Heart left ventricle (tissue), 16 donors: ENCODE measurements around the gene HELZ. TPM values are rescaled to one million over a fixed set of nuclear protein-coding genes. Genes with fewer than 3 reads are reported as not detected.

ENCODE experiments used
- ATAC-seq, 4 donors: fragments of 200-7000 bp; cut with Tn5 transposase; one replicate each; pipeline ENCODE4 v1.9.1; 2020 to 2022; ENCODE audit warnings: moderate library complexity in 4 of 4, mild to moderate bottlenecking in 3 of 4, moderate number of reproducible peaks in 1 of 4
- DNase-seq, 5 donors: peaks; one replicate each; pipeline ENCODE4 v3.0.0-alpha.2; 2020
- H3K27ac ChIP-seq, 12 donors: fragments of 200-600 bp; sonication (generic) in 4 of 12; one replicate each; pipeline versions ENCODE4 v1.5.0 to v1.8.0; 2016 to 2022; ENCODE audit warnings: mild to moderate bottlenecking in 2 of 12
- H3K27me3 ChIP-seq, 9 donors: fragments of 200-600 bp; sonication (generic) in 2 of 9; one replicate each; pipeline versions ENCODE4 v1.5.1 to v1.8.0; 2016 to 2022; ENCODE audit warnings: mild to moderate bottlenecking in 3 of 9
- H3K36me3 ChIP-seq, 9 donors: fragments of 200-600 bp; sonication (generic) in 2 of 9; one replicate each; pipeline versions ENCODE4 v1.5.0 to v1.8.0; 2018 to 2022; ENCODE audit warnings: mild to moderate bottlenecking in 2 of 9
- H3K4me1 ChIP-seq, 12 donors: fragments of 200-600 bp; sonication (generic) in 4 of 12; one replicate each; pipeline versions ENCODE4 v1.5.0 to v1.8.0; 2016 to 2022; ENCODE audit warnings: mild to moderate bottlenecking in 3 of 12
- H3K4me3 ChIP-seq, 12 donors: fragments of 200-600 bp; sonication (generic) in 4 of 12; one replicate each; pipeline versions ENCODE4 v1.5.0 to v1.8.0; 2017 to 2022; ENCODE audit warnings: mild to moderate bottlenecking in 9 of 12, moderate library complexity in 4 of 12
- H3K9me3 ChIP-seq, 12 donors: fragments of 200-600 bp; sonication (generic) in 4 of 12; one replicate each; pipeline versions ENCODE4 v1.5.0 to v1.8.0; 2016 to 2022; ENCODE audit warnings: mild to moderate bottlenecking in 1 of 12
- CTCF ChIP-seq, 12 donors: fragments of 200-600 bp; sonication (generic) in 4 of 12; IDR thresholded peaks; one replicate each; pipeline versions ENCODE4 v1.5.0 to v1.8.0; 2018 to 2022; ENCODE audit warnings: antibody characterized with exemption in 12 of 12, mild to moderate bottlenecking in 5 of 12
- POLR2A ChIP-seq, 2 donors: fragments of 450-650 bp; IDR thresholded peaks; one replicate each; pipeline ENCODE4 v1.6.1; 2017; ENCODE audit warnings: antibody characterized with exemption in 2 of 2, mild to moderate bottlenecking in 2 of 2, moderate library complexity in 2 of 2
- WGBS, 4 donors: extraction: QIAGEN DNeasy Blood & Tissue Kit in 2 of 4; methylation state at CpG; one replicate each; pipeline versions ENCODE4 v1.1.5 to v1.1.7; 2013 to 2018; 5-methylcytosine and 5-hydroxymethylcytosine counted together
- intact Hi-C, 10 donors: fragments of 100-400 bp; cut with DNase I; formaldehyde crosslinking; loops; one replicate each; pipeline versions ENCODE4 v1.11.1 to v1.14.2; 2022
- polyA plus RNA-seq, 2 donors: library from polyadenylated mRNA; stranded (reverse); fragments of 200-250 nt; gene quantifications; one replicate each; pipeline ENCODE4 v1.2.3, GENCODE V29; 2013
- total RNA-seq, 9 donors: library from RNA; depleted of rRNA in 2 of 9; stranded (reverse); fragments of >200 nt in 2 of 9; fragmentation: NEBNext Ultra II Directional in 3 of 9; extraction: Animal tissue kit (Norgen Biotek cat#: 25700) in 3 of 9; gene quantifications; one replicate each; pipeline versions ENCODE4 v1.1.0 to v1.2.4, GENCODE V29; 2016 to 2023
- donor health status: ischemic (EF 13 %, LVEDD 7.1; RV severe dilation, severe dysfunction).
- donor health status: healthy with polysubstance abuse.
- donor health status: DM: no; HTN: yes; CAD: no.
- donor health status: DM: no; HTN: no; CAD: no.
- donor health status: ischemic (EF 25% LVEDD 6.9; RV normal size, moderate dysfunction).
- donor health status: ischemic (EF 25% LVEDD 5.7; RV mildly dilated, moderate dysfunction).
- donor health status: healthy.
- donor health status: DM: yes; HTN: yes; CAD: no.
- donor health status: ischemic (EF 35%, LVEDD 5.7; RV mildly dilated, moderate dysfunction).
- donor health status: nonischemic (EF 11% LVEDD 7.7; RV severe dilation, severe dysfunction).
- donor health status: DM: yes; HTN: yes; CAD: no.
- donor health status: PGD.
- donor health status: ischemic (EF 29% LVEDD 5.4; RV normal size, mild dysfunction).
- donor health status: nonischemic (EF 23%, LVEDD 6.1; RV moderate dilation, normal function).

Gene HELZ
- total and polyA plus RNA-seq, 11 donors = 5.1 to 48.4 (median 30.3) TPM

- Histone ChIP-seq H3K4me1 (peaks cover 0 to 15% (median 2%) of the 10 kb centered on the region in 12 donors), H3K36me3 (peaks cover 0 to 49% (median 23%) of the 10 kb centered on the region in 9 donors), H3K4me3 (no peak overlapping the region), H3K27ac (no peak overlapping the region), H3K27me3 (no peaks in the 10 kb centered on the region), H3K9me3 (no peaks in the 10 kb centered on the region)
- TF ChIP-seq CTCF (IDR thresholded peaks at IDR 0.05) (no peak), POLR2A (IDR thresholded peaks at IDR 0.05) (no peak)
- 63 to 80% (median 73%) methylated on average over 1 of the region's 1 CpG for WGBS, 4 donors
- no peak for DNase-seq
- ATAC-seq = no peak
- intact Hi-C loops = no loop called here
Measured at GRCh38 chr17:67183531-67183930, 61.5 kb downstream of the HELZ start.

- peaks cover 0 to 48% (median 22%) of the 10 kb centered on the region in 9 donors for H3K36me3 ChIP-seq
- H3K4me1 ChIP-seq = peaks cover 0 to 15% (median 2%) of the 10 kb centered on the region in 12 donors
- intact Hi-C loops = no loop called here
- no peak overlapping the region for H3K27ac ChIP-seq
- H3K9me3 ChIP-seq = no peaks in the 10 kb centered on the region
- H3K27me3 ChIP-seq = no peaks in the 10 kb centered on the region
- WGBS, 4 donors = 96 to 99% (median 97%) methylated on average over 3 of the region's 3 CpGs
- H3K4me3 ChIP-seq = no peak overlapping the region
- no peak for ATAC-seq
- DNase-seq = no peak
- TF ChIP-seq POLR2A (IDR thresholded peaks at IDR 0.05) (no peak), CTCF (IDR thresholded peaks at IDR 0.05) (no peak)
Measured at GRCh38 chr17:67181825-67182224, 63.2 kb downstream of the HELZ start.

GRCh38 chr17:67180275-67180674 is 64.7 kb downstream of the HELZ start:
- no peaks in the 10 kb centered on the region for H3K27me3 ChIP-seq
- H3K4me1 ChIP-seq = peaks cover 0 to 15% (median 2%) of the 10 kb centered on the region in 12 donors
- no peak overlapping the region for H3K4me3 ChIP-seq
- ATAC-seq (no peak), DNase-seq (no peak)
- TF ChIP-seq POLR2A (IDR thresholded peaks at IDR 0.05) (no peak), CTCF (IDR thresholded peaks at IDR 0.05) (no peak)
- intact Hi-C loops = no loop called here
- H3K27ac ChIP-seq = no peak overlapping the region
- H3K36me3 ChIP-seq = peaks cover 0 to 60% (median 34%) of the 10 kb centered on the region in 9 donors
- H3K9me3 ChIP-seq = no peaks in the 10 kb centered on the region
- whole genome bisulfite sequencing, 4 donors = 91 to 93% (median 92%) methylated on average over 5 of the region's 5 CpGs

GRCh38 chr17:67178555-67178954 is 66.4 kb downstream of the HELZ start:
- peaks cover 0 to 71% (median 50%) of the 10 kb centered on the region in 9 donors for H3K36me3 ChIP-seq
- peaks cover 0 to 8% (median 0%) of the 10 kb centered on the region in 12 donors for H3K4me1 ChIP-seq
- no peak for ATAC-seq
- no peak for DNase-seq
- no peaks in the 10 kb centered on the region for H3K27me3 ChIP-seq
- H3K9me3 ChIP-seq = no peaks in the 10 kb centered on the region
- 89 to 92% (median 91%) methylated on average over 4 of the region's 4 CpGs for WGBS, 4 donors
- intact Hi-C loops = no loop called here
- no peak for TF ChIP-seq CTCF (IDR thresholded peaks at IDR 0.05)
- H3K4me3 ChIP-seq = no peak overlapping the region
- no peak overlapping the region for H3K27ac ChIP-seq
